ENCODE data around the gene CHCHD3. TPM values are rescaled to one million over a fixed set of nuclear protein-coding genes. Genes with fewer than 3 reads are reported as not detected.

CHCHD3 gene
- total RNA-seq, 1 experiment from 2014 or later, result 149 TPM

DNA sequence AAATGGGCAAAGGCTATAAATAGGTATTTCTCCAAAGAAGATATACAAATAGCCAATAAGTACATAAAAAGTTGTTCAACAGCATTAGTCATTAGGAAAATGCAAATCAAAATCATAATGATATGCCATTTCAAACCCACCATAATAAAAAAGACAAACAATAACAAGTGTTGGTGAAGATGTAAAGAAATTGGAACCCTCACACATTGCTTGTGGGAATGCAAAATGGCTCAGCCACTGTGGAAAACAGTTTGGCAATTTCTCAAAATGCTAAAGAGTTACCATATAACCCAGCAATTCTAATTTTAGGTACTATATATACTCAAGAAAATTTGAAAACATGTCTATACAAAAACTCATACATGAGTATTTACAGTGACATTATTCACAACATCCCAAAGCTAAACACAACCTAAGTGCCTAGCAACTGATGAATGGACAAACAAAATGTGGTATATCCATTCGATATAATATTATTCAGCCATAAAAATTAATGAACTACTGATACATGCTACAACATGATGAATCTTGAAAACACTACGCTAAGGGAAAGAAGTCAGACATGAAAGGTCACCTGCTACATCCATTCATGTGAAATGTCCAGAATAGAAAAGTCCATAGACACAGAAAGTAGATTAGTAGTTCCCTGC is 55.6 kb downstream of the CHCHD3 start:
- ATAC-seq (no peak), DNase-seq (no peak)
- Histone ChIP-seq H3K4me3 (ENCODE audit: low read length) (no peak overlapping the region), H3K27ac (ENCODE audit: low read length) (no peak overlapping the region), H3K9ac (ENCODE audit: low read length) (no peak overlapping the region), H3F3A (ENCODE audit: low read length, unreplicated experiment) (no peaks in the 10 kb centered on the region), H3K4me1 (ENCODE audit: insufficient read depth, low read length) (no peaks in the 10 kb centered on the region), H3K4me2 (ENCODE audit: low read length) (no peak overlapping the region), H4K20me1 (ENCODE audit: low read length) (no peaks in the 10 kb centered on the region), H3K27me3 (ENCODE audit: low read length) (no peaks in the 10 kb centered on the region), H3K36me3 (ENCODE audit: low read depth, low read length) (no peaks in the 10 kb centered on the region; the same call in 1 of the 2 replicates), H3K9me3 (ENCODE audit: low read length) (no peaks in the 10 kb centered on the region), H3K79me2 (ENCODE audit: low read length) (no peaks in the 10 kb centered on the region), H2AFZ (ENCODE audit: low read length) (no peak overlapping the region), H3K9me2 (replicated peaks; ENCODE audit: low read length) (no peaks in the 10 kb centered on the region)
- intact Hi-C loops (cut with micrococcal nuclease), result no loop called here
- ChIA-PET CTCF (no interaction called here), POLR2A (ENCODE audit: unreplicated experiment) (no interaction called here)
- TF ChIP-seq EZH2phosphoT487 (IDR thresholded peaks at IDR 0.05; ENCODE audit: borderline replicate concordance, low read length) (no peak), EZH2 (IDR thresholded peaks at IDR 0.05; ENCODE audit: low read length, unreplicated experiment) (no peak)
- TF ChIP-seq, protein P1, sequence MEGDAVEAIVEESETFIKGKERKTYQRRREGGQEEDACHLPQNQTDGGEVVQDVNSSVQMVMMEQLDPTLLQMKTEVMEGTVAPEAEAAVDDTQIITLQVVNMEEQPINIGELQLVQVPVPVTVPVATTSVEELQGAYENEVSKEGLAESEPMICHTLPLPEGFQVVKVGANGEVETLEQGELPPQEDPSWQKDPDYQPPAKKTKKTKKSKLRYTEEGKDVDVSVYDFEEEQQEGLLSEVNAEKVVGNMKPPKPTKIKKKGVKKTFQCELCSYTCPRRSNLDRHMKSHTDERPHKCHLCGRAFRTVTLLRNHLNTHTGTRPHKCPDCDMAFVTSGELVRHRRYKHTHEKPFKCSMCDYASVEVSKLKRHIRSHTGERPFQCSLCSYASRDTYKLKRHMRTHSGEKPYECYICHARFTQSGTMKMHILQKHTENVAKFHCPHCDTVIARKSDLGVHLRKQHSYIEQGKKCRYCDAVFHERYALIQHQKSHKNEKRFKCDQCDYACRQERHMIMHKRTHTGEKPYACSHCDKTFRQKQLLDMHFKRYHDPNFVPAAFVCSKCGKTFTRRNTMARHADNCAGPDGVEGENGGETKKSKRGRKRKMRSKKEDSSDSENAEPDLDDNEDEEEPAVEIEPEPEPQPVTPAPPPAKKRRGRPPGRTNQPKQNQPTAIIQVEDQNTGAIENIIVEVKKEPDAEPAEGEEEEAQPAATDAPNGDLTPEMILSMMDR (conservative IDR thresholded peaks at IDR 0.05; ENCODE audit: low read depth, low read length), result no peak
- no TSS peak for BruUV-seq (replicated peaks)

GRCh38 chr7:133025056-133025455 is 56.8 kb downstream of the CHCHD3 start:
- no peak overlapping the region for H3K27ac ChIP-seq (ENCODE audit: low read length)
- intact Hi-C loops (cut with micrococcal nuclease), result no loop called here
- no peak overlapping the region for H3K9ac ChIP-seq (ENCODE audit: low read length)
- no peak overlapping the region for H3K4me2 ChIP-seq (ENCODE audit: low read length)
- H3F3A ChIP-seq (ENCODE audit: low read length, unreplicated experiment), result no peaks in the 10 kb centered on the region
- no peaks in the 10 kb centered on the region; the same call in 1 of the 2 replicates for H3K36me3 ChIP-seq (ENCODE audit: low read depth, low read length)
- no peaks in the 10 kb centered on the region for H3K9me3 ChIP-seq (ENCODE audit: low read length)
- no peaks in the 10 kb centered on the region for H3K27me3 ChIP-seq (ENCODE audit: low read length)
- no peak overlapping the region for H2AFZ ChIP-seq (ENCODE audit: low read length)
- TF ChIP-seq, protein P1 (conservative IDR thresholded peaks at IDR 0.05; ENCODE audit: low read depth, low read length), result no peak
- no peak for TF ChIP-seq EZH2 (IDR thresholded peaks at IDR 0.05; ENCODE audit: low read length, unreplicated experiment)
- TF ChIP-seq EZH2phosphoT487 (IDR thresholded peaks at IDR 0.05; ENCODE audit: borderline replicate concordance, low read length), result no peak
- no TSS peak for BruUV-seq (replicated peaks)
- no peaks in the 10 kb centered on the region for H4K20me1 ChIP-seq (ENCODE audit: low read length)
- H3K4me3 ChIP-seq (ENCODE audit: low read length), result no peak overlapping the region
- H3K9me2 ChIP-seq (replicated peaks; ENCODE audit: low read length), result no peaks in the 10 kb centered on the region
- H3K4me1 ChIP-seq (ENCODE audit: insufficient read depth, low read length), result no peaks in the 10 kb centered on the region
- DNase-seq (no peak), ATAC-seq (no peak)
- ChIA-PET CTCF (no interaction called here), POLR2A (ENCODE audit: unreplicated experiment) (no interaction called here)
- H3K79me2 ChIP-seq (ENCODE audit: low read length), result no peaks in the 10 kb centered on the region

DNA sequence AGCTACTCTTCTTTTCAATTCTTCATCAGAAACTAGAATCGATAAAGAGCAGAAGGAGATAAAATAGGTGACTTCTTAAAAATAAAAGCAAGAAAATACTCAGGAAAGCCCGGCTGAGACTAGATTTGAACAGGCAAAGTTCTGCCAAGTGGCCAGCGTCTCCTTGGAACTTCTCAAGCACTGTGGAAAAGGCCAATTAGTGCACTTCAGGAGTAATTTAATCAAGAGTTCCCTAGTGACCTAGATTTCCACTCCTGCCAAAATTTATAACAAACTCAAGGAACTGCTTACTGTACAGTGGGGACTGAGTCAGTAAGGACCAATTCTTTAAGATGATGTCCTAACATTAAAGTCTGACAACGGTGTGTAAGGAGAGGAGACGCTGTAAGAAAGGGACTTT is 57.3 kb downstream of the CHCHD3 start:
- Histone ChIP-seq H2AFZ (ENCODE audit: low read length) (no peak overlapping the region), H3K27ac (ENCODE audit: low read length) (no peak overlapping the region), H4K20me1 (ENCODE audit: low read length) (no peaks in the 10 kb centered on the region), H3K79me2 (ENCODE audit: low read length) (no peaks in the 10 kb centered on the region), H3F3A (ENCODE audit: low read length, unreplicated experiment) (no peaks in the 10 kb centered on the region), H3K27me3 (ENCODE audit: low read length) (no peaks in the 10 kb centered on the region), H3K9me2 (replicated peaks; ENCODE audit: low read length) (no peaks in the 10 kb centered on the region), H3K36me3 (ENCODE audit: low read depth, low read length) (no peaks in the 10 kb centered on the region; the same call in 1 of the 2 replicates), H3K9ac (ENCODE audit: low read length) (no peak overlapping the region), H3K4me2 (ENCODE audit: low read length) (no peak overlapping the region), H3K9me3 (ENCODE audit: low read length) (no peaks in the 10 kb centered on the region), H3K4me3 (ENCODE audit: low read length) (no peak overlapping the region), H3K4me1 (ENCODE audit: insufficient read depth, low read length) (no peaks in the 10 kb centered on the region)
- CTCF ChIA-PET, result no interaction called here
- POLR2A ChIA-PET (ENCODE audit: unreplicated experiment), result no interaction called here
- ATAC-seq (no peak), DNase-seq (no peak)
- no TSS peak for BruUV-seq (replicated peaks)
- intact Hi-C loops (cut with micrococcal nuclease), result no loop called here
- no peak for TF ChIP-seq EZH2 (IDR thresholded peaks at IDR 0.05; ENCODE audit: low read length, unreplicated experiment)
- no peak for TF ChIP-seq EZH2phosphoT487 (IDR thresholded peaks at IDR 0.05; ENCODE audit: borderline replicate concordance, low read length)
- TF ChIP-seq, protein P1 (conservative IDR thresholded peaks at IDR 0.05; ENCODE audit: low read depth, low read length), result no peak
